OCI-LY3 (cell line): ENCODE measurements around the gene BBS1.

ENCODE experiments used
- EZH2phosphoT487 ChIP-seq: fragments of 200-600 bp; shearing (Covaris generic); IDR thresholded peaks from 2 replicates; pipeline ENCODE4 v1.6.1; 2018; ENCODE audit warnings: antibody characterized with exemption, mixed run types, low read depth
- TF ChIP-seq, protein P1 (sequence below): fragments of 200-600, 300-600 bp; sonication (generic); IDR thresholded peaks from 2 replicates; pipeline ENCODE4 v1.5.1; 2014; ENCODE audit warnings: antibody characterized with exemption, low read length, low read depth

DNA sequence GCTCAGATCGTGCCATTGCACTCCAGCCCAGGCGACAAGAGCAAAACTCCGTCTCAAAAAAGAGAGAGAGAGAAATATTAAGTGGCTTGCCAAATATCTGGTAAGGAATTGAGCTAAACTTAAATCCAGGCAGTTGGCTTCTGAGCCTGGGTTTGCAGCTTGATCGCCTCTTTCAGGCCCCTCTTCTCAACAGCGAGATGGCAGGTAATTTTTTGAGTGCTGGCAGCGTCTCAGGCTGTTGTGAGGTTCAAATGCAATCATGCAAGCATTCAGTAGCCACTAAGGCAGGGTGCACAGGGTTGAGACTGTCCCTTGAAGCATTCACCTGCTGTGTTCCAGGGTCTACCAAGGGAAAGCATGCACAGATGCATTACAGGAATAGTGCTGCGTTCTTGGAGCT is 58.6 kb downstream of the BBS1 start:
- TF ChIP-seq, protein P1, sequence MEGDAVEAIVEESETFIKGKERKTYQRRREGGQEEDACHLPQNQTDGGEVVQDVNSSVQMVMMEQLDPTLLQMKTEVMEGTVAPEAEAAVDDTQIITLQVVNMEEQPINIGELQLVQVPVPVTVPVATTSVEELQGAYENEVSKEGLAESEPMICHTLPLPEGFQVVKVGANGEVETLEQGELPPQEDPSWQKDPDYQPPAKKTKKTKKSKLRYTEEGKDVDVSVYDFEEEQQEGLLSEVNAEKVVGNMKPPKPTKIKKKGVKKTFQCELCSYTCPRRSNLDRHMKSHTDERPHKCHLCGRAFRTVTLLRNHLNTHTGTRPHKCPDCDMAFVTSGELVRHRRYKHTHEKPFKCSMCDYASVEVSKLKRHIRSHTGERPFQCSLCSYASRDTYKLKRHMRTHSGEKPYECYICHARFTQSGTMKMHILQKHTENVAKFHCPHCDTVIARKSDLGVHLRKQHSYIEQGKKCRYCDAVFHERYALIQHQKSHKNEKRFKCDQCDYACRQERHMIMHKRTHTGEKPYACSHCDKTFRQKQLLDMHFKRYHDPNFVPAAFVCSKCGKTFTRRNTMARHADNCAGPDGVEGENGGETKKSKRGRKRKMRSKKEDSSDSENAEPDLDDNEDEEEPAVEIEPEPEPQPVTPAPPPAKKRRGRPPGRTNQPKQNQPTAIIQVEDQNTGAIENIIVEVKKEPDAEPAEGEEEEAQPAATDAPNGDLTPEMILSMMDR, result no peak
- TF ChIP-seq EZH2phosphoT487, result no peak
